Sciatic nerve (tissue), 2 donors: ENCODE data around the gene AATF. TPM values are rescaled to one million over a fixed set of nuclear protein-coding genes. Genes with fewer than 3 reads are reported as not detected.
"Not testable (repeated sequence)": the region's sequence is repeated elsewhere in the genome, so short reads cannot be mapped to it uniquely, and the experiment has no call there.

Experiments
- ATAC-seq: fragments of 200-7000 bp; cut with Tn5 transposase; one replicate; pipeline ENCODE4 v1.9.1; 2020; ENCODE audit warnings: mild to moderate bottlenecking, moderate library complexity
- DNase-seq: peaks from one replicate; pipeline ENCODE4 v3.0.0-alpha.2; 2020; ENCODE audit warnings: low spot score
- intact Hi-C: fragments of 100-400 bp; cut with DNase I; formaldehyde crosslinking; loops from one replicate; pipeline ENCODE4 v1.14.2; 2022
- total RNA-seq: library from RNA; stranded (reverse); fragmentation: NEBNext Ultra II Directional; extraction: Animal tissue kit (Norgen Biotek cat#: 25700); gene quantifications from one replicate; pipeline ENCODE4 v1.2.1, GENCODE V29; 2021
- donor health status: DM: no; HTN: no; CAD: no.
- donor health status: DM: no; HTN: no; CAD: no.

AATF gene
- total RNA-seq, 1 donor from 2014 or later = 41.5 TPM

GRCh38 chr17:37060094-37060493 lies 111.3 kb downstream of the AATF start:
- ATAC-seq (no peak), DNase-seq (no peak)
- intact Hi-C loops = no loop called here

DNA sequence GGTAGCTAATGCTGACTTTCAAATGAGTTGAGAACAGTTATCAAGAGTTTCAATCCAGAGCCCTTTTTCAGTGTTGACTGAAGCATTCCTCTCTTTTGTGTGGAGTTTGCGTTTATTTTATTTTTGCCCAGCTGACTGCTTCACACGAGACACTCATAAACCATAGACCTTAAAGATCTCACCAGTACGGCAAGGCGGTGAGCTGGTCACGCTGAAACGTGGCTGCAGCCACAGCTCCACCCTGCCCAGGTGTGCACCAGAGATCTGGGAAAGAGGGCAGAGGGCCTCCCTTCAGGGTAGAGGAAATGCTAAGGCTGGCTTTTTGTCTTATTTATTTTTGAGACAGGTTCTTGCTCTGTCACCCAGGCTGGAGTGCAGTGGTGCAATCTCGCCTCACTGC lies 112.2 kb downstream of the AATF start:
- intact Hi-C loops = no loop called here
- ATAC-seq (no peak), DNase-seq (no peak)

DNA sequence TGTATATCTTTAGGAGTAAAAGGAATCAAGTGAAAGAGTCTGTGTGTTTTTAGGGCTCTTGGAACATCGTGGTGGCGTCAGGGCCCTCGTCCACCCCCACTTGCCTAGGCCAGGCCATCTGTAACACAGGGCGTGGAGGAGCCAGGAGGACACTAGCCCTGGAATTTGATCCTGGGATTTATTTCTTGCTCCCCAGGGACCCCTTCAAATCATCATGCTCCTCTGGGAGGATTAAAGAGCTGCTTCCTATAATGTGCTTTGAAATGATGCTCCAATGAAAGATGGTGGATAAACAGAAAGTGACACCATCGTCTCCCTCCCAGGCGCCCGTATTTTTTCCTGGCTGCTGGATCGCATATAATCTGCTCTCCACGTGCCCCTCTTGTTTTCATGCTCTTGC lies 113.3 kb downstream of the AATF start:
- intact Hi-C loops = no loop called here
- DNase-seq = no peak

DNA sequence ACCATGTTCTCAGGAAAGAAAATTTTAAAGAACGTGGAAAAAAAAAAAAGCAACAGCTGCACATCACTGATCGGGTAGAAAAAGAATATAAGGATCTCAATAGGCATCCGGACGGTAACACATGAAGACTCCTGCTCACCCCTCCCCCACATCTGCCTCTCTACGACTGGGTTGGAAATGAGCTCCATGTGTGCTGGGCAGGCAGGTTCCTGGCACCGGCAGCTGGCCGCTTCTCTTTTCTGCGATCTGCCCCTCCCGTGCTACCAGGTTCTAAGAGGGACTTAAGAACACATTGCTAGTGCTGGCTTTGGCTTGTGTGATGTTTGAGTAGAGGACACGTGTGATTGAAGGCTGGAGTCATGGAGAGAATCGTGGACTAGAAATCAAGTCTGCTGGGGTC lies 115.5 kb downstream of the AATF start:
- ATAC-seq = no peak
- intact Hi-C loops = no loop called here
- no peak for DNase-seq

More for the DNA sequence above, 113.3 kb downstream of the AATF start:
- ATAC-seq = no peak

GRCh38 chr17:37064956-37065355 lies 116.2 kb downstream of the AATF start:
- ATAC-seq = no peak
- intact Hi-C loops = no loop called here

DNA sequence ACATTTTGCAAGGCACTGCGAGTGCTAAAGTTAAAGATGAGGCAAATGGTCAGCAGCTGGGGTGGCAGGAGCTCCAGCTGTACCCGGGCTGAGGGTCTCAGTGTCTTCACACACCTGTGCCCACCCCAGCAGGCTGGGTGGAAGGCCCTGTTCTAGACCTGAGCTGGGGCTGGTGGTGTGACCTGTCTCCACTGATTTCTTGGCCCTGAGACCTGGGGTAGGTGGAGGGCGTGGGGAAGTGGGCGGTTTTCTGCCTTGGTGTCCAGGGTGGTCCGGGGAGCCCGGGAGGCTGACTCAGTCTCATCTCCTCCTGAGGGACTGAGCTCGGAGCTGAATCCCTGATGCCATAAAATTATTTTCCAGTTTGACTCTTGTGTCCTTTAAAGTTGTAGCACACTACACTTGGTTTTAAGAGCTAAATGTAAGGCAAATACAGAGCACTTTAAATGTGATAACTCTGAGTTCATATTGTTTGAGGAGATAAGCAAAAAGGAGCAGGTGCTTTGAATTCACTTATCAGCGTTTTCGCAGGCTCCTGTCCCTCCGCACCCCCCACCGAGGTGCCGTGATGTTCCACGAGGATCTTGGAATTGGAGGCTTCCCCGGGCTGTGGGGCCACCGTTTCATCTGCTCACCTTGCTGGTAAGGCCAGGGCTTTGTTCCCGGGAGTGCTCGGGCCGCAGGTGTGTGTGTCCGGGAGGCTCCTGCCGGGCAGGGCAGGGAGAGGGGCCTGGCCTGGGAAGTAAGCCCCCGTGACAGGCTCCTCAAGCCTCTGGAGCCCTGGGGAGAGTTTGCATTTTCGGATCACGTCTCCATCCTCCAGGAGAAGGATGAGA lies 117.0 kb downstream of the AATF start:
- intact Hi-C loops = no loop called here
- DNase-seq (no peak), ATAC-seq (no peak)

More at GRCh38 chr17:37064956-37065355, 116.2 kb downstream of the AATF start:
- DNase-seq = no peak

DNA sequence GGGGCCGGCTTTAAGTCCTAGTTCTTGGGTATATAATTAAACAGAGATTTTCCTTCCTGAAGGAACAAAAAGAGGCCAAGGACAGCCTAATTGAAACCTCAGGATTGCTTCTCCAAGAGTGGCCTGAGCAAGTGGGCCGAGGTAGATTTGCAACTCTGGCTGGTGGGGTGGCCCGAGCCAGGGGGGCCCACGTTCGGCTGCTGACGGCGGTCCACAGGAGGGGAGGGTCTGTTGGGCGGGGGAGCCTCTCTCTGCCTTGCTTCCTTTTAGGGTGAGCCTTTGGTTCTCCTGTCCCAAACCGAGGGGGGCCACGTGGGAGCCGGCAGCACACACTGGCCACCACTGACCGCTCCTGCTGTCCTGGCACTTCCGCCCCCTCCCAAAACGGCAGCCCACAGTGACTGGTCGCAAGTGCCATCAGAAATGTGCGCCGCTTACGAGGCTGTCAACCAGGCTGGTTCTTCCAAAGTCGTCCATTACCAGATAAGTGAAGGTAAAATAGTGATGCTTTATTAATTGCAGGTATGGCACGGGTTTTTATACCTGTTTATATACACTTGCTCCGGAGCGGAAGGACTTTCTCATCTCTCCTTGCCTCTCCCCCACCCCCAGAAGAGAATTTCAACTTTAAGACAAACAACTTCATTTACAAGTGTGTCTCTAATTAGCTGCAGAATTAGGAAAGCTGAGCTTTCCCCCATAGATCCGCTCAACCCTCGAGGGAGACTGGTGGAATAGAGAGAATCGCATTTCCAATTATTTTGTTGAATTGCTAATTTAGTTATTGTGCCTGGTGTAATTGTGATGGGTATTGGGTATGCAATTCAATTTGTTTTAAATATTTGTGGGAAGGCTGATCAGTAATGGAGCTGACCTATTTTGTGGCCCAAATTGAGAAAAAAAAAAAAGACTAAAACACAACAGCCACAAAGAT lies 117.8 kb downstream of the AATF start:
- intact Hi-C loops = no loop called here
- DNase-seq = no peak
- ATAC-seq = no peak

DNA sequence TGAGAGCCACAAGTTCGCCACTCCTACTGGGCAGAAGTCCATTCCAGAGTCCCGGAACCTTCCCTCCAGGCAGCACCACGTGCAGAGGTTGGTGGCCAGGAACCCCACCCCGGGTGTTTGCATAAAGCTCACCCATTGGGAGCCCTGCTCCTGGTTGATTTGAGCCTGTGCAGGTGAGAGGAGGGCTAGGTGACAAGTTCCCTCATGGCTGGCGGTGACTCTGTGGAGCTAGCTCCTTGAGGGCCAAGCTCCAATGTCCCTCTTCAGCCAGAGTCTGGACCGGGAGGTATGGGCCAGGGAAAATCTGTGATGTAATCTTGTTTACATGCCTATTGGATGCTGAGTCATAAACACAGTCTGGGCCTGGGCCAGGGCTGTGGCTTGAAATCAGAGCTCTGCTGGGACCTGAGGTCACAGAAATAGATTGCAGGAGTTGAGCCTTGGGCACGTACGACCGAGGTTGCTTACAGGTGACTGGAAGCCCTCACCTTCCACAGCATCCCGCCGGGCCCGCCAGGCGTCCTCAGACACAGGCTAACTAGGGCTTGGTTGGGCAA lies 118.9 kb downstream of the AATF start:
- ATAC-seq = peak; percentile 44
- no peak for DNase-seq
- intact Hi-C loops = no loop called here

DNA sequence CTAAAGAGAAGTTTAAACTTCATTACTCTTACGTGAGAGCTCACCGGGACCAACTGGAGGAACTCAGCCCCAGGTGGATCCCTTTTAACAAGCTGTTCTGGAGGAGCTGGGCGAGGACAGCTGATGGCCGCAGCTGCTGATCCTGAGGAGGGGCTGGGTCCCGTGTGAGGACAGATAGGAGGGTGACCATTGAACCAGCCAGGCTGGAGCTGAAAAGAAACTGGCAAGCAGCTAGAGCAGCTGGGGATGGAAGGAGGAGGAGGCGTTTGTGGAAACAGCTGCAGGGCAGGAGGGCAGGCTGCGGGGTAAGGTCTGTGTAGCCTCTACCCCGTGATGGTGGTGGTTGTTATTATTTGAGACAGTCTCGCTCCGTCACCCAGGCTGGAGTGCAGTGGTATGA lies 119.5 kb downstream of the AATF start:
- peak; percentile 45 for ATAC-seq
- intact Hi-C loops = no loop called here
- DNase-seq = no peak

- ATAC-seq (no peak), DNase-seq (no peak)
- intact Hi-C loops = no loop called here
Measured at GRCh38 chr17:37069087-37069486, 120.3 kb downstream of the AATF start.

DNA sequence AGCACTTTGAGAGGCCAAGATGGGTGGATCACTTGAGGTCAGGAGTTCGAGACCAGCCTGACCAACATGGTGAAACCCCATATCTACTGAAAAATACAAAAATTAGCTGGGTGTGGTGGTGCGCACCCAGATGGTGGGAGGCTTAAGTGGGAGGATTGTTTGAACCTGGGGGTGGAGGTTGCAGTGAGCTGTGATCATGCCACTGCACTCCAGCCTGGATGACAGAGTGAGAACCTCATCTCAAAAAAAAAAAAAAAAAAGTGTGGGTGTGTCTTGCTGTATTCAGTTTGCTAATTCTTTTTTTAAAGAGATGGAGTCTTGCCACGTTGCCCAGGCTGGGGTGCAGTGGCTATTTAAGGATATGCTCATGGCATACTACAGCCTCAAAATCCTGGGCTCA lies 124.7 kb downstream of the AATF start:
- intact Hi-C loops, DNase-seq, ATAC-seq: not testable (repeated sequence)

DNA sequence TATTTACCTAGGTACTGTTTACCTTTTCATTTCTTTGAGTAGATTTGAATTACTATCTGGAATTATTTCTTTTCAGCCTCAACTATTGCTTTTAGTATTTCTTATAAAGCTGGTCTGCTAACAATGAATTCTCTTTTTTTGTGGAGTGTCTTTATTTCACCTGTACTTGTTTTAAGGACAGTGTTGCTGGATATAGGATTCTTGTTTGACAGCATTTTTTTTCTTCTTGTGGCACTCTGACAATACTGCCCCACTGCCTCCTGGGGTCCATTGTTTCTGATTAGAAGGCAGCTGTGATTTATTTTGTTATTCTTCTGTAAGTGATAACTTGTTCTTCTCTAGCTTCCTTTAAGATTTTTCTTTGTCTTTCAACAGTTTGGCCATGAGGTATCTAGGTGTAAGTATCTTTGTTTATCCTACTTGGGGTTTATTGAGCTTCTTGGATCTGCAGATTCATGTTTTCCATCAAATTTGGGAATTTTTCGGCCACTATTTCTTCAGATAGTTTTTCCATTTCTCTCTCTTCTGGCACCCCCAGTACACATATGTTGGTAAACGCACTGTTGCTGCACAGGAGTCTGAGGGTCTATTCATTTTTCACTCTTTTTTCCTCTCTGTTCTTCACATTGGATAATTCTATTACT lies 130.4 kb downstream of the AATF start:
- intact Hi-C loops = no loop called here
- DNase-seq (no peak), ATAC-seq (no peak)

GRCh38 chr17:37079735-37080134 lies 131.0 kb downstream of the AATF start:
- ATAC-seq (no peak), DNase-seq (no peak)
- intact Hi-C loops = no loop called here

DNA sequence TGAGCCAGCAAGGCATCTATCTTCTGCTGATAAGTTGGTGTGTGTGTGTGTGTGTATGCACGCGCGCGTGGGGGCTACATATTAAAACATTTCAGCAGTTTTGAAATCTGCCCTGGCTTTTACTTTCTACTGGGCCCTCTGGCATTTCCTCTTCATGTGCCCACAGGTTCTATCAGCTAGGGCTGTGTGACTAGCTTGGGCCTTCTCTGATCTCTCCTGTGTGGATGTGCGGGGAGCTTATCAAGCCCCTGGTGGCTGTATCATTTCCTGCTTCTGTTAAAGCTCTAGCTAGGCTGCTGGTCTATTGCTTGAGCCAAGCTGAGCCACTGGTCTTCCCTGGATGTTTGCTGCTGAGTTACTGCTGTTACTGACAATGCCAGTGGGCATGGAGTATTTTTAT lies 132.5 kb downstream of the AATF start:
- DNase-seq (no peak), ATAC-seq (no peak)
- intact Hi-C loops = no loop called here

DNA sequence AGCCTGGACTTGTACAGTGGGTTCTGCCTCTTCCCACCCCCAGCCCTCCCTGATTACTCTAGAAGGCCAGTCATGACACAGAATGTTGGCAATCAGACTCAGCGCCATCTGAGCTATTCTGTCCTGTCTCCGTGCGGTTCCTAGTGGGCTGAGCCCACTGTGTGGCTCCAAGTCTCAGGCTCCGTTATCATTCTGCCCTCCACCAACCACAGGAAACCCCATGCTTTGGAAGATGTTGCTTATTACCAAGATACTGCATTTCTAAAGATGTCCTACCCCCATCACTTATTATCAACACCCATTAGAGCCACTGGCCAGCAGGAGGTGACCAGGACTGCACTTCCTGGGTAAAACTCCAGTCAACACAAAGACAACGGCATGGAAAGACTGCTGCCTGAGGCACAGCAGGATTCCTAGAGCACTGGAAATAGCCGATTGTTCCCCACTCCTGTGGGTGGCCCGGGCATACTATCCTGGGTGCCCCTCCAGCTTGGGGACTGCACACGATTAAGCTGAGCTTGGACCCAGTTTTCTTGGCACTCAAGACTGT lies 133.6 kb downstream of the AATF start:
- ATAC-seq (no peak), DNase-seq (no peak)
- intact Hi-C loops = no loop called here

DNA sequence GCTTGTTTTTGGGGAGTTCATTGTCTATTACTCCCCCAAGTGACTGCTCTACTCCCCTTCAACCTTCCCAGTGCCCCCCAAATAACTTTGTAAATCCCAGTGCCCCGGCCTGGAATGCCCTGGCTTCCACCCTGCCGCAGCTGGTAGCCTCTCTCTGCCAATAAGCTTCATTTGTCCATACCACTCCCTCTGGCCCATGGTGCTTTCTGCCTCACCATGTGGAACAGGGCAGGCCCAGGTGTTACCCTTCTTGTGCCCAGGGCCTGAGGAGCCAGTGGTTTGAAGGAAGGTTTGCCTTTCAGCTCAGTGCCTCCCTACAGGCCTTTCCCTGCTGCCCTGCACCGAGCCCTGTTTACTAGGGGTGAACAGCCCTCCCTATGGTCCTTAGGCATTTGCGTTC lies 134.2 kb downstream of the AATF start:
- intact Hi-C loops = no loop called here
- DNase-seq (no peak), ATAC-seq (no peak)

DNA sequence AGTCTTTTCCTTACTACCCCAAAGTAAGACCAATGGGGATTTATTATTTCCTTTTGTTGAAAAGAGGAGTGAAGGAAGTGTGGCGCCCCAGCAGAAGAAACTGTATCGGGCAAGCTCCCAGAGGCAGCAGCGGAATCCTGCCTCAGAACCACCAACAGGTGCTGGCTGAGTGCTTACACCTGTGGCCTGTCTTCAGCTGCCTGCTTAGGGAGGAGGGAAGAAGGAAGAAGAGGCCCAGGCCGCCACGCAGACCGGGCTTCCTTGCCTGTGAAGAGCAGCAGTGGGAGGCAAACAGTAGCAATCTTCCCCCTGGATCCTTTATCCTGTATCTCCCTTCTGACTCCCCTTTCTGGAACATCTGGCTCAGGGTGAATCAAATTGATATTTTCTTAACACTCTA lies 134.7 kb downstream of the AATF start:
- ATAC-seq (no peak), DNase-seq (no peak)
- intact Hi-C loops = no loop called here

DNA sequence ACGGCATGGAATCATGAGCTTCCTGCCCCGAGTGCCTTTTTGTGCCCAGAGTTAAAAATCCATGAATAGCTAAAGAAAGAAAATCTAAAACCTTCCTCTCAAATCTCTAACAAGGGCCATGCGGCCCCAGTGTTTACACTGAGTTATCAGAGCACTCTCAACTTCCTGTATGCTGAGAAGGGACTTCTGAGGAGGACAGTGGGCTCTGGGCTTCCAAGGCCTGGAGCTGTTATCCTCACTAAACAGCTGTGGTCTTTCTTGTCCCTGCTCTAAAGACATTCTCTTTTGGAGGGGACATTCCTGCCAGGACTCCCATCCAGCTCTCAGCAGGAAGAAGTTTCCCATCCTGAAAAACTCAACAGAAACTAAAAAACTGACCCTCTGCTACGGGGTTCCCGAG lies 135.6 kb downstream of the AATF start:
- ATAC-seq (no peak), DNase-seq (no peak)
- intact Hi-C loops = no loop called here

GRCh38 chr17:37086334-37086733 lies 137.6 kb downstream of the AATF start:
- ATAC-seq = no peak
- DNase-seq = no peak
- intact Hi-C loops = no loop called here
